GM18517 (cell line): ENCODE results near the gene BPI.
"Not testable (repeated sequence)": the region's sequence is repeated elsewhere in the genome, so short reads cannot be mapped to it uniquely, and the experiment has no call there.

Experiments used
- ATAC-seq: cut with Tn5 transposase; IDR thresholded peaks from one replicate; pipeline ENCODE4 v1.9.1; 2021; ENCODE audit warnings: mild to moderate bottlenecking, moderate library complexity; ENCODE audit not compliant: unreplicated experiment

The BPI gene

GRCh38 chr20:38302786-38303185, 1.2 kb upstream of the BPI start:
- ATAC-seq = no peak

GRCh38 chr20:38304845-38305447, 990 bp downstream of the BPI start:
- no peak for ATAC-seq

- no peak for ATAC-seq
Observed at GRCh38 chr20:38305541-38305940, 1.6 kb downstream of the BPI start.

GRCh38 chr20:38306379-38306778, 2.4 kb downstream of the BPI start:
- no peak for ATAC-seq

- no peak for ATAC-seq
Observed at GRCh38 chr20:38307371-38308046, 3.6 kb downstream of the BPI start.

GRCh38 chr20:38308047-38308438, 4.1 kb downstream of the BPI start:
- no peak for ATAC-seq

- ATAC-seq = no peak
Observed at GRCh38 chr20:38308447-38308846, 4.5 kb downstream of the BPI start.

GRCh38 chr20:38311091-38311490, 7.1 kb downstream of the BPI start:
- no peak for ATAC-seq

- ATAC-seq = no peak
Observed at GRCh38 chr20:38311491-38311890, 7.5 kb downstream of the BPI start.

GRCh38 chr20:38313676-38314075, 9.7 kb downstream of the BPI start:
- no peak for ATAC-seq

GRCh38 chr20:38314350-38314749, 10.4 kb downstream of the BPI start:
- not testable (repeated sequence) for ATAC-seq

- ATAC-seq = no peak
Observed at GRCh38 chr20:38315290-38315966, 11.5 kb downstream of the BPI start.

GRCh38 chr20:38316341-38316740, 12.4 kb downstream of the BPI start:
- no peak for ATAC-seq

- no peak for ATAC-seq
Observed at GRCh38 chr20:38317422-38317821, 13.5 kb downstream of the BPI start.

- ATAC-seq = no peak
Observed at GRCh38 chr20:38320221-38320620, 16.3 kb downstream of the BPI start.

GRCh38 chr20:38321959-38322598, 18.1 kb downstream of the BPI start:
- ATAC-seq = no peak

- ATAC-seq = no peak
Observed at GRCh38 chr20:38324159-38324558, 20.2 kb downstream of the BPI start.

- no peak for ATAC-seq
Observed at GRCh38 chr20:38325167-38325566, 21.2 kb downstream of the BPI start.

- ATAC-seq = no peak
Observed at GRCh38 chr20:38325905-38326304, 21.9 kb downstream of the BPI start.

GRCh38 chr20:38326309-38326708, 22.4 kb downstream of the BPI start:
- ATAC-seq = no peak

- no peak for ATAC-seq
Observed at GRCh38 chr20:38330638-38331037, 26.7 kb downstream of the BPI start.

GRCh38 chr20:38331245-38331644, 27.3 kb downstream of the BPI start:
- ATAC-seq = no peak
